Muscle layer of duodenum (tissue), 2 donors: Measurements from ENCODE around the gene GNG4.
"Not testable (repeated sequence)": the region's sequence is repeated elsewhere in the genome, so short reads cannot be mapped to it uniquely, and the experiment has no call there.

Experiments
- H3K27ac ChIP-seq: one replicate; pipeline ENCODE4 v1.7.0; 2013; ENCODE audit warnings: mild to moderate bottlenecking, low read length
- H3K27me3 ChIP-seq: one replicate; pipeline ENCODE4 v1.7.0; 2013; ENCODE audit warnings: low read depth, mild to moderate bottlenecking, control low read depth, low read length
- H3K36me3 ChIP-seq, 2 donors: one replicate each; pipeline ENCODE4 v1.7.0; 2013; ENCODE audit warnings: low read length in 2 of 2, control low read depth in 1 of 2, mild to moderate bottlenecking in 1 of 2; ENCODE audit not compliant: insufficient read depth in 2 of 2, control insufficient read depth in 1 of 2
- H3K4me1 ChIP-seq, 2 donors: one replicate each; pipeline ENCODE4 v1.7.0; 2013; ENCODE audit warnings: low read length in 2 of 2, mild to moderate bottlenecking in 2 of 2, control low read depth in 1 of 2, moderate library complexity in 1 of 2; ENCODE audit not compliant: insufficient read depth in 2 of 2, control insufficient read depth in 1 of 2
- H3K4me3 ChIP-seq, 2 donors: one replicate each; pipeline ENCODE4 v1.7.0; 2013; ENCODE audit warnings: low read length in 2 of 2, low read depth in 1 of 2, mild to moderate bottlenecking in 1 of 2
- H3K9me3 ChIP-seq, 2 donors: one replicate each; pipeline ENCODE4 v1.7.0; 2013; ENCODE audit warnings: low read length in 2 of 2, control low read depth in 1 of 2, mild to moderate bottlenecking in 1 of 2; ENCODE audit not compliant: control insufficient read depth in 1 of 2
- donor health status: healthy.

The GNG4 gene

DNA sequence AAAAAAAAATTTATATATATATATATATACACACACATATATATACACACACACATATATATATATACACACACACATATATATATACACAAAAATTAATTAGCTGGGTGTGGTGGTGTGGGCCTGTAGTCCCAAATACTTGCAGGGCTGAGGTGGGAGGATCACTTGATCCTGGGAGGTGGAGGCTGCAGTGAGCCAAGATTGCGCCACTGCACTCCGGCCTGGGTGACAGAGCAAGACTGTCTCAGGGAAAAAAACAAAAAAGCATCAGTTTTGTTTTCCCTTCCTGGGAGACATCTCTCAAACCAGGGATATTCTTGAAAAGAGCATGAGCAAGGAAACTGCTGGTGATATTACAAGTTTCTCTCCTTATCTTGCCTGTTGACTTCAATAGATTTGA lies 30.4 kb downstream of the GNG4 start:
- H3K4me1 ChIP-seq, H3K9me3 ChIP-seq, H3K27me3 ChIP-seq, H3K4me3 ChIP-seq, H3K27ac ChIP-seq, H3K36me3 ChIP-seq: not testable (repeated sequence)

DNA sequence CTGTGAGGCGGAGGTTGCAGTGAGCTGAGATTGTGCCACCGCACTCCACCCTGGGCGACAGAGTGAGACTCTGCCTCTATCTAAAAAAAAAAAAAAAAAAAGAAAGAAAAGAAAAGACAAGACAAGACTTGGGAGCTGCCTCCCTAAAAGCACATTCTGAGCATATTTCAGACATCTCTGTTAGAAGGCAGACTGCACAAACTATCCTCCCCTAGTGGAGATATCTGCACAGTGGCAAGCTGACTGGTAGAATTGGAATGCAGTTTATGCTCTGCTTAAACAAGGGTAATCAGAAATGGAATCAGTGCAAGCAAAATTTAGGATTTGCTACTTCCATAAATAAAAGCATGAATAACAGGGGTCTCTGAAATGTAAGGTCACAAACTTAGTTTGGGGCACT lies 31.8 kb downstream of the GNG4 start:
- Histone ChIP-seq H3K4me1 (no peaks in the 10 kb centered on the region), H3K27ac (no peak overlapping the region), H3K4me3 (no peak overlapping the region), H3K9me3 (no peaks in the 10 kb centered on the region), H3K36me3 (no peaks in the 10 kb centered on the region), H3K27me3 (no peaks in the 10 kb centered on the region)

DNA sequence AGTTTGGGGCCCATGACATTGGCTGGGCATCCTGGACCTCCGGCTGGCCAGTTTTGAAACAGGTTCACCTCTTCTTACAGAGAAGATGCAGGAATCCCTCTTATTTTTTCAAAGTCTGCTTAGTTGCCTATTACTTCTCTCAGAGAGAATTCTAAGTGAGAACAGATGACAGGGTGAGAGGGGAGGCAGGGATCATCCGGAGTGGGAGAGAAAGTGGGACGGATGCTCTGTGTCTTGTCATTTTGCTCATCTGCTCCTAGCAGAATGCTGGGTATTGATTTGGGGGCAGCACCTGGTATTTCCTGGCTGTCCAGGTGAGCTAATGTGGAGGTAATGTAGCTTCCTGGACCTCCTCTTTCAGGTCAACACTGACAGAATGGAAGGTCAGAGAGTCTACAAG lies 32.4 kb downstream of the GNG4 start:
- Histone ChIP-seq H3K27me3 (no peaks in the 10 kb centered on the region), H3K9me3 (no peaks in the 10 kb centered on the region), H3K4me1 (no peaks in the 10 kb centered on the region), H3K27ac (no peak overlapping the region), H3K36me3 (no peaks in the 10 kb centered on the region), H3K4me3 (no peak overlapping the region)

DNA sequence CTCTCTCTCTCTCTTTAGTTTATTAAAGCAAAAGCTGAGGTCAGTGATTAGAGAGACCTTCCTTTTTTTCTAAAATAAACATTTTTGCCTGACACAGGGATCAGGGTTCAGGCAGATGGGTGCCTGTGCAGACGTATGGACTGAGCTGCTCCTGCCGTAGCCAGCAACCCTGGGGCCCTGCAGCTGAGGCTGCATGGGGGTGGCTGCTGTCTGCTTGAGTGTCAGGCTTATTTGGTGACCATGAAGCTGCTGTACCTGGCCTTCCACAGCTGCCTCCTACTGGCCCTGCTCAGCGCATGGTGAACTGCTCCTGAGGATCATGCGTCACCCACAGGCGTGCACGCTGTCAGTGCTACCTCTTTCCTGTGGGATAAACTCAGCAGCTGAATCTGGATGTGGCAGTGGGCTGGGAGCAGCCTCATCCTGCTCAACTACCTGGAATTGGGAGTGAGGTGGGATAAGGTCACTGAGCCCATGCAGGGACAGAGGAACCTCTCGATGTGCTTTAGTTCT lies 35.1 kb downstream of the GNG4 start:
- no peaks in the 10 kb centered on the region for H3K36me3 ChIP-seq
- H3K4me1 ChIP-seq, result no peaks in the 10 kb centered on the region
- H3K27ac ChIP-seq, result no peak overlapping the region
- H3K4me3 ChIP-seq, result no peak overlapping the region
- H3K27me3 ChIP-seq, result no peaks in the 10 kb centered on the region
- no peaks in the 10 kb centered on the region for H3K9me3 ChIP-seq

DNA sequence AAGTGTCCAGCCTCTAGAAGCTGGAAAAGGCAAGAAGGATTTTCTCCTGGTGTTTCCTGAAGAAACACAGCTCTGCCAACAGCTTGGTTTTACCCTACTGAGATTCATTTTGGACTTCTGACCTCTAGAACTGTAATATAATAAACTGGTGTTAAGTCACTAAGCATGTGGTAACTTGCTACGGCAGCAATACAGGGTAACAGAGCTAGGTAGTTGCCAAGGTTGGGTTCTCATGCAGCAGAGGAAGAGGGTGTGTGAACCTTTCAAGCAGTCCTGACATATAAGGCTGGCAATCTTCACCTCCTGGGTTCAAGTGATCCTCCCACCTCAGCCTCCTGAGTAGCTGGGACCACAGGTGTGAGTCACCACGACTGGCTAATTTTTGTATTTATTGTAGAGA lies 36.0 kb downstream of the GNG4 start:
- Histone ChIP-seq H3K4me3 (no peak overlapping the region), H3K4me1 (no peaks in the 10 kb centered on the region), H3K9me3 (no peaks in the 10 kb centered on the region), H3K27ac (no peak overlapping the region), H3K36me3 (no peaks in the 10 kb centered on the region), H3K27me3 (no peaks in the 10 kb centered on the region)

DNA sequence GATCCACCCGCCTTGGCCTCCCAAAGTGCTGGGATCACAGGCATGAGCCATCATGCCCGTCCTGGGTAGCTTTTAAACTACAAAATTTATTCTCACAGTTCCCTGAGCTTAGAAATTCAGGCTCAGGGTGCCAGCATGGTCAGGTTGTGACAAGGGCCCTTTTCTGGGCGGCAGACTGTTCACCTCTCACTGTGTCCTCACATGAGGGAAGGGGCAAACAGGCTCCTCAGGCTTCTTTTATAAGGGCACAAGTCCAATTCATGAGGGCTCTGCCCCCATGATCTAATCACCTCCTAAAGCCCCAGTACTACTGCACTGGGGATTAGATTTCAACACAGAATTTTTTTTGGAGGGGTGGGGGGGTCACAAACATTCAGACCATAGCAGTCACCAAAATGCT lies 36.8 kb downstream of the GNG4 start:
- no peak overlapping the region for H3K27ac ChIP-seq
- H3K36me3 ChIP-seq, result no peaks in the 10 kb centered on the region
- H3K27me3 ChIP-seq, result no peaks in the 10 kb centered on the region
- H3K4me3 ChIP-seq, result no peak overlapping the region
- H3K9me3 ChIP-seq, result no peaks in the 10 kb centered on the region
- no peaks in the 10 kb centered on the region for H3K4me1 ChIP-seq

DNA sequence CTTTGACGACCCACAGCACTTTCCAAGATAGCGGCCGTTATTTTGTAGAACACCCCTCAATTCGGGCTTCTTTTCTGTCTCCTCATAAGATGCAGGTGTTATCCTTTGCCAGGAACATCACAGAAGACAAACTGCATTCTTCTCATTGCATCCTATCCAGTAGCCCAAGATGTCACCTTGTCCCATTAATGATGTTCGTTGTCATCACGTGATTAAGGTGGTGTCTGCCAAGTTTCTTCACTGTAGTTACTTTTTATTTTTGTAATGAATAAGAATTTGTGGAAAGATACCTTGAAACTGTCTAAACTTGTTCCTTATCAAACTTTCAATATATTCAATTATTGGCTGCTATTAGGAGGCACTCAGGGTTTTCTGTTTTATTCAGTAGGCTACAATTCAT lies 39.4 kb downstream of the GNG4 start:
- no peak overlapping the region for H3K27ac ChIP-seq
- no peak overlapping the region for H3K4me3 ChIP-seq
- H3K9me3 ChIP-seq, result no peaks in the 10 kb centered on the region
- no peaks in the 10 kb centered on the region for H3K27me3 ChIP-seq
- H3K36me3 ChIP-seq, result no peaks in the 10 kb centered on the region
- H3K4me1 ChIP-seq, result no peaks in the 10 kb centered on the region

DNA sequence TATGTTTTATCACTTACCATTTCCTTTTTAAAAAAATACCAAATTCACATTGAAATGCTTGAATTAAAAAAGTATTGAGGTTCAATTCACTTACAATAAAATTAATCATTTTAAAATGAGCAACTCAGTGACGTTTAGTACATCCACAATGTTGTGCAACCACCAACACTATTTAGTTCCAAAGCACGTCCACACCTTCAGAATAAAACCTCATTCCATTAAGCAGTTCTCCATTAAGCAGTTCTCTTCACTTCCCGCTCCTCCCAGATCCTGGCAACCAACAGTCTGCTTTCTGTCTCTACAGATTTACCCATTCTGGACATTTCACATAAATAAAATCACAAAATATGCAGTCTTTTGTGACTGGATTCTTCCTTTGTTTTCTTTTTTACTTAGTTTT lies 41.3 kb downstream of the GNG4 start:
- H3K27ac ChIP-seq, result no peak overlapping the region
- H3K9me3 ChIP-seq, result no peaks in the 10 kb centered on the region
- no peaks in the 10 kb centered on the region for H3K36me3 ChIP-seq
- H3K4me3 ChIP-seq, result no peak overlapping the region
- H3K27me3 ChIP-seq, result no peaks in the 10 kb centered on the region
- H3K4me1 ChIP-seq, result no peaks in the 10 kb centered on the region

DNA sequence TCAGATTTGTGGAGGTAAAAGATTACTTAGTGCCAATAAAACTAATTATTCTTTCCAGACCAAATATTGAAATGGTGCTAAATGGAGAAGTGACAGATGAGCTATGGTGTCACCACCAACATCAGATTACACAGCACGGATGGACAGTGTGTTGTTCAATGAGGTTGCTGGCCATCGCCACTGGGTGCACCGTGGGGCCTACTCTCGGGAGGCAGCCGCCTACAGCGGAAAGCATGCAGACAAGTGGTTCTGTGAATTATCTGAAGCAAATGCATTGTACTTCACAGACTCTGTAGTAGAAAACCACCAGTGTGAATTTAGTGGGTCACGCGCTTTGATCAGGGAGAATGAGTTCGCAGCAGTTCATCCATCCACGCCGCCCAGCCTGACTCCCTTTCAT lies 42.3 kb downstream of the GNG4 start:
- no peak overlapping the region for H3K27ac ChIP-seq
- H3K4me3 ChIP-seq, result no peak overlapping the region
- H3K36me3 ChIP-seq, result no peaks in the 10 kb centered on the region
- H3K27me3 ChIP-seq, result no peaks in the 10 kb centered on the region
- H3K9me3 ChIP-seq, result no peaks in the 10 kb centered on the region
- no peaks in the 10 kb centered on the region for H3K4me1 ChIP-seq

DNA sequence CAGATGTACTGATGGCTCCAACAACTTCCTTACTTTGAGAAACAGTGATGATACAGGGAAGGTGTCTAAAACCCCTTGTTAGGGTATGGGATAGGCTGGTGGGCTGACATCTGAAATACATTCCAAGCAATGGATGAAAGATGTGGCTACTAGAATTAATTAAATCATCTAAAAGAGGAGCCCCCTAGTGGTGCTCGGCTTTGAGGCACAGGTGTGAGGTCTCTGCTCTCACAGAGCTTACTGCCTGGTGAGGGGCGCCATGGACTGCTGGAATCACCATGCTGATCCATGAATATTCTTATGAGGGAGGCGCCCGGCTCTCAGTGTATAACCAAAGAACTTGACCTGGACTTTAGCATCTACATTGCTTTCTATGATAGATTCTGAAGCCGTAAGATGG lies 48.5 kb downstream of the GNG4 start:
- Histone ChIP-seq H3K27ac (no peak overlapping the region), H3K4me1 (no peaks in the 10 kb centered on the region), H3K9me3 (no peaks in the 10 kb centered on the region), H3K27me3 (no peaks in the 10 kb centered on the region), H3K4me3 (no peak overlapping the region), H3K36me3 (no peaks in the 10 kb centered on the region)

DNA sequence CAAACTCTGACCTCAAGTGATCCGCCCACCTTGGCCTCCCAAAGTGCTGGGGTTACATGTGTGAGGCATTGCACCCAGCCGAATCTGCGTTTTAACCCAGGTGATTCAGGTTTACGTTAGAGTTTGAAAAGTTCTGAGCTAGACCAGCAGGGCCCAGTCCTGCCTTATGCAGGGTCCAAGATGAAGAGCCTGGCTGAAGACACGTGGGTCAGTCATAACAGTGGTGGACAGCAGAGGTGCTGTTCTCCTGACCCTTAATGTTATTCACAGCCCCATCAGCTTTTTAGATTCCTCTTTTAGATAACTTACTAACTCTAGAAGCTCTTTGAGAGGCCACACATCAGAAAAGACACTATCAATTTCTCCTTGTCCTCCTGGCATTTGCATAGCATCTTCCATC lies 50.0 kb downstream of the GNG4 start:
- Histone ChIP-seq H3K27ac (no peak overlapping the region), H3K36me3 (no peaks in the 10 kb centered on the region), H3K9me3 (no peaks in the 10 kb centered on the region), H3K4me3 (no peak overlapping the region), H3K27me3 (no peaks in the 10 kb centered on the region), H3K4me1 (no peaks in the 10 kb centered on the region)

DNA sequence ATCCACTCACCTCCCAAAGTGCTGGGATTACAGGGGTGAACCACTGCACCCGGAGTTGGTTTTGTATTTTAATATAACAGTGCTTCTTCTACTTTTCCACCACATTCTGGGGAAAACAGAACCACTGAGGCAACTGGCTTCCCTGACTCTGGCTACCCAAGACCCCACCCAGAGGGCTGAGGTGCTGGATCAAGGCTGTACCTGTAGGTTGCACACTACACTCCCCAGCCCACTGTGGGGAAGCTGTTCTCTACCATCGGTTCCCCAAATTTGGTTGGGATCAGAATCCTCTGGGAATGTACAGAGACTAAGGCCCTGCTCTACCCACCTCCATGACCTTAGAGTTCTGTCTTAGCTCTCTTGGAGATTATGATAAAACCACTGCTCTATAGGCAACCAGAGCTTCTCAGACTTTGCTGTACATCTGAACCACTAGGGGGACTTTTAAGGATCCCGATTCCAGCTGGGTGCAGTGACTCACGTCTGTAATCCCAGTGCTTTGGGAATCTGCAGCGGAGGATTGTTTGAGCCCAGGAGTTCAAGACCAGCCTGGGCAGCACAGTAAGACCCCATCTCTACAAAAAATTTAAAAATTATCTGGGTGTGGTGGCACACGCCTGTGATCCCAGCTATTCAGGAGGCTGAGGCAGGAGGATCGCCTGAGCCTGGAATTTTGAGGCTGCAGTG lies 51.6 kb downstream of the GNG4 start:
- Histone ChIP-seq H3K4me3 (no peak overlapping the region), H3K9me3 (no peaks in the 10 kb centered on the region), H3K27ac (no peak overlapping the region), H3K4me1 (no peaks in the 10 kb centered on the region), H3K27me3 (no peaks in the 10 kb centered on the region), H3K36me3 (no peaks in the 10 kb centered on the region)
